H7 (cell line): Measurements from ENCODE around the gene SLC38A10. TPM values are rescaled to one million over a fixed set of nuclear protein-coding genes. Genes with fewer than 3 reads are reported as not detected.

ENCODE experiments used
- DNase-seq: peaks from one replicate; pipeline ENCODE4 v3.0.0; 2012
- H3K27me3 ChIP-seq: 2 replicates; pipeline ENCODE4 v1.6.0; 2011; ENCODE audit warnings: mild to moderate bottlenecking, low read length; ENCODE audit not compliant: control insufficient read depth, insufficient read depth
- H3K36me3 ChIP-seq: replicated peaks from 2 replicates; pipeline ENCODE4 v1.5.1; 2011; ENCODE audit warnings: low read length; ENCODE audit not compliant: control insufficient read depth, insufficient read depth
- H3K4me3 ChIP-seq: 2 replicates; pipeline ENCODE4 v1.5.1; 2011; ENCODE audit warnings: low read depth, mild to moderate bottlenecking, control low read depth, low read length, moderate library complexity; ENCODE audit not compliant: insufficient read depth
- total RNA-seq: library from RNA; depleted of rRNA; stranded (reverse); fragments of >200 nt; shearing (Covaris generic); gene quantifications from 2 replicates; pipeline ENCODE4 v1.2.3, GENCODE V29; 2014

SLC38A10 gene
- total RNA-seq, 1 experiment from 2014 or later = 44.2 TPM

GRCh38 chr17:81334987-81335772 lies 40.1 kb upstream of the SLC38A10 start:
- no peak for DNase-seq
- H3K4me3 ChIP-seq = no peak overlapping the region

GRCh38 chr17:81334391-81334901 lies 39.3 kb upstream of the SLC38A10 start:
- Histone ChIP-seq H3K27me3 (peaks cover under 1% of the 10 kb centered on the region; the same call in 1 of the 2 replicates), H3K4me3 (no peak overlapping the region), H3K36me3 (no peaks in the 10 kb centered on the region)
- DNase-seq = peak; percentile 82

More at GRCh38 chr17:81334987-81335772, 40.1 kb upstream of the SLC38A10 start:
- peaks cover 8% of the 10 kb centered on the region; the same call in 1 of the 2 replicates for H3K27me3 ChIP-seq
- H3K36me3 ChIP-seq = no peaks in the 10 kb centered on the region

DNA sequence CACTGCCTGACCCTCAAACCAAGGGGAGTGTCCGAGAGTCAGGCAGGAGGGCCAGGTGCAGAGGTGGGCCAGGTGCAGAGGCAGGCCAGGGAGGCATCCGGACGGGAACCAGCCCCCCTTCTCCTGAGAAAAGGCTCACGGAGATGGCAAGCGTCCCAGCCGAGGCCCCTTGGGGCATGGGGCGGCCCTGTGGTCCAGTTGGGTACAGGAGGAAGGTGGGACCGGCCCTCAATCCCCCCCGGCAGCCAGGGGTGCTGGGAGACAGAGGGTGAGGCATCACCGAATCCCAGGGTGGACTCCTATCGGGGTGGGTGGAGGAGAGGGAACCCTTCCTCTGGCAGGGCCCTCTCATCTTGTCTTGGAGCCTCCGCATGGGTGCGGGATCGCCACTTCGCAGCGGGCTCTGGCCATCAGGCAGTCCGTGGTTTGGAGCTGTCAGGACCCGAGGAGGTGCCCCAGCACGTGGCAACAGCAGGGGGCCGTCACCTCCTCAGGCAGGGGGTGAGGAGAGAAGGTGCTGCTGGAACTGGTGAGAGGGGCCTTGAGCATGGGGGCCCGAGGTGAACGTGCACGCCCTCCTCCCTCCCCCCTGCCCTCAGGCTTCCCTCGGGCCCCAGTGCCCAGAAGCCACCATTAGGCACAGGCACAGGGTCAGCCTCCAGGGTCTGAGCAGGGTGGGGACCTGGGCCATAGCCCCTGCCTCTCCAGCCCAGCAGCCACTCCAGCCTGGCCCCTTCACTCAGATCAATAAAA lies 38.7 kb upstream of the SLC38A10 start:
- H3K4me3 ChIP-seq = no peak overlapping the region
- DNase-seq = no peak
- H3K27me3 ChIP-seq = no peaks in the 10 kb centered on the region
- no peaks in the 10 kb centered on the region for H3K36me3 ChIP-seq

- Histone ChIP-seq H3K4me3 (no peak overlapping the region), H3K27me3 (no peaks in the 10 kb centered on the region), H3K36me3 (no peaks in the 10 kb centered on the region)
- DNase-seq = no peak
Observed at GRCh38 chr17:81332914-81333528, 37.9 kb upstream of the SLC38A10 start.

DNA sequence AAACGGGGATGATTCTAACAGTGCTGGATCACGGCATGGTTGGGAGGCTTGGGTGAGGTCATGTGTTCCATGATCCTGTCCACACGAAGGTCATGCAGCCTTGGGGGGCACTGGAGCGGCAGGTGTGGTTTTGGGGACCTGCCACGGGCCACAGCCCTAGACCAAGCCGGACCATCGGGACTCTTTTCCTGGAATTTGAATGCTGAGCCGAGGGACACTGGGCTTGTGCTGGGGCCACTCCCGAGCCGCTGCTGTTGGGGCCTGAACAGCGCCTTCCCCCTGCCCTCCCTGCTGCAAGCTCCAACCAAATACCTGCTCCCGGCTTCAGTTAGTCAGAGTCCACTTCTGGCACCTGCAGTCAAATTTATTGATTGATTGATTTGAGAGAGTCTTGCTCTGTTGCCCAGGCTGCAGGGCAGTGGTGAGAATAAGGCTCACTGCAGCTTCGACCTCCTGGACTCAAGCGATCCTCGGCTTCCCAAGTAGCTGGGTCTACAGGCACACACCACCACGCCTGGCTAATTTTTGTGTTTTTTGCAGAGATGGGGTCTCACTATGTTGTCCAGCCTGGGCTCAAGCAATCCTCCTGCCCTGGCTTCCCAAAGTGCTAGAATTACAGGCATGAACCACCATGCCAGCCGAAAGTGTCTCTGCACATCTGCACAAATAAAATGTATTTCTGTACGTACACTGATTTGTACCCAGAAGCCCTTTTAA lies 37.2 kb upstream of the SLC38A10 start:
- no peaks in the 10 kb centered on the region for H3K27me3 ChIP-seq
- DNase-seq = no peak
- H3K36me3 ChIP-seq = no peaks in the 10 kb centered on the region
- H3K4me3 ChIP-seq = no peak overlapping the region

DNA sequence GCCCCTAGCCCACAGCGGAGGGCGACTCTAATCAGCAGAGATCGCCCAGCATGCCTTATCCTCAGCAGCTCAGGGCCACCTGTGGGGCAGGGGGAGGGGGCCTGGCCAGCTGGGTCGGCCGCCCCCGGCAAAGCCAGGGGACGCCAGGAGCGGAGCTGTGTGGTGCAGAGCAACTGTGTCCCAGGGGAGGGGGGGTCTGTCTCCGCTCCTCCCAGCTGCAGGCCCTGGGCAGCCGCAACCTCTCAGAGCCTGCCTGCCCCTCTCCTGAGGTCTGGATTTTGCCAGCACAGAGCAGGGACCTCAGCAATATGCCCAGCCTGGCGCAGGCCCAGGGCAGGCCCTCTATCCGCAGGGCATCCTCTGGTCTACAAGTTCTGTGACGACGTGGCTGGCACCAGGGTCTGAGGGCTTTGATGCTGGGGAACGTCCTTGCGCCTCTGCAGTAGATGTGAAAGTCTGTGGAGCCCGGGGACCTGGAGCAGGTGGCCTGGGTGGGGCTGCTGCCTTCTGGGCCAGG lies 36.5 kb upstream of the SLC38A10 start:
- peak; percentile 86 for DNase-seq
- H3K27me3 ChIP-seq = no peaks in the 10 kb centered on the region
- H3K36me3 ChIP-seq = no peaks in the 10 kb centered on the region
- H3K4me3 ChIP-seq = no peak overlapping the region

- DNase-seq = peak; percentile 76
- Histone ChIP-seq H3K27me3 (no peaks in the 10 kb centered on the region), H3K4me3 (no peak overlapping the region), H3K36me3 (no peaks in the 10 kb centered on the region)
Observed at GRCh38 chr17:81330884-81331245, 35.8 kb upstream of the SLC38A10 start.

GRCh38 chr17:81329927-81330883 lies 35.1 kb upstream of the SLC38A10 start:
- Histone ChIP-seq H3K36me3 (no peaks in the 10 kb centered on the region), H3K27me3 (no peaks in the 10 kb centered on the region), H3K4me3 (no peak overlapping the region)
- peak; percentile 81 for DNase-seq

DNA sequence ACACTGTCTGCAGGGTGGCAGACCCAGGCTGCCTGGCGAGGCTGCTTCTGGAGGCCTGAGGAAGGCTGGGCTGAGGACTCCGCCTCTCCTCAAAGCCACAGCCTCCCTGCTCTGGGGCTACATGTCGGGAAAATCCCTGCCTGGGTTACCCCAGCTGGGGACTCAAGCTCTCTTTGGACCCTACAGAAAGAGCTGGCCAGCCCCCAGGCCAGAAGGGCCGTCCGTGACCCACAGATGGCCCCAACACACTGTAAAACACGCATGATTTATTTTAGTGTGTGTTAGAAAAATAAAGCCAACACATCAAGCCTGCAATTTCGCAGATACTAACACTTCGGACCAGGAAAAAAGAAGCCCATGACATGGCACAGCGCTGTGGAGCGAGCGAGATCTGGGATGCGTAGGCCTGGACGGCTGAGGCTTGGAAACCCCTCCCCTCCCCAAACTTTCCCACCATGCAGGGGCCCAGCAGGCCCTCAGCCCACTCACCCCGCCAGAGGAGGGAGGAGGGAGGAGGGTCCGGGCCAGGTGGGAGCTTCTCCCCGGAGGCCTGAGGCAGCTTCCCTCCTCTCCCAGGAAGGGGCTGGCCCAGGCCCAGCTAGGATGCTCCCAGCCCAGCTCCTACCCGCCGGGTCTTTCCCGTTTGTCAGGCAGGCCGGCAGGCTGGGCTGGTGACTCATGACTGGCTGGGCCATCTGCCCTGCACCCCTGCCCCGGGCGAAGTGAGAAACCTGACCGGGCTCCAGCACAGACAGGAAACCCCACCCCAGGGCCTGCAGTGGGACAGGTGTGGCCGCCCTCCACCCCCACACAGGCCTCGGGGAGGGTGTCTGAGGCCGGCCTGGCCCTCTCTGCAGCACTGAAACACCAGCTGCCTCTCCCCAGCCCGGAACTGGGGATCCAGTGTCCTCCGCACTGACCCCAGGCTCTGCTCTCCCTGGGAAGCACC lies 34.1 kb upstream of the SLC38A10 start:
- Histone ChIP-seq H3K36me3 (no peaks in the 10 kb centered on the region), H3K4me3 (no peak overlapping the region), H3K27me3 (no peaks in the 10 kb centered on the region)
- DNase-seq = peak; percentile 92

- Histone ChIP-seq H3K27me3 (no peaks in the 10 kb centered on the region), H3K36me3 (no peaks in the 10 kb centered on the region), H3K4me3 (no peak overlapping the region)
- DNase-seq = peak; percentile 64
Observed at GRCh38 chr17:81328489-81328888, 33.4 kb upstream of the SLC38A10 start.

DNA sequence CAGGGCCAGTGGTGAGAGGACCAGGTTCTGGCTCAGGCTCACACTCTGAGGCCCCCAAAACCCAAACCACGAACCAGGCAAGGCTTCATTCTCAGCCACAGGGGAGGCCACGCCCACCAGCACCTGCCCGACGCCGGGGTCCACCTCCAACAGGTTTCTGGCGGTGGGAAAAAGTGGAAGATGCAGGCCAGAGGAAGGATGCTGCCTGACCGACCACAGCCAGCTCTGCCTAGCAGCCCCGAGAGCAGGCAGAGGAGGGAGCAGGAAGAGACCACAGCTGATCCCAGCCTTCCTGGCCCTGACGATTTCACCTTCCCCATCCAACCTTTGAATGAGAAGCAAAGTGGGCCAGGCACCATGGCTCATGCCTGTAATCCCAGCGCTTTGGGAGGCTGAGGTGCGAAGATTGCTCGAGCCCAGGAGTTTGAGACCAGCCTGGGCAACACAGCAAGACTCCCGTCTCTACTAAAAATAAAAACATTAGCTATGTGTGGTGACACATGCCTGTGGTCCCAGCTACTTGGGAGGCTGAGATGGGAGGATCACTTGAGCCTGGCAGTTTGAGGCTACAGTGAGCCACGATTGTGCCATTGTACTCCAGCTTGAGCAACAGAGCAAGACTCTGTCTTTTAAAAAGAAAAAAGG lies 30.7 kb upstream of the SLC38A10 start:
- no peak overlapping the region for H3K4me3 ChIP-seq
- H3K27me3 ChIP-seq = no peaks in the 10 kb centered on the region
- DNase-seq = no peak
- no peaks in the 10 kb centered on the region for H3K36me3 ChIP-seq
